Inflammatory macrophage treated with lipopolysaccharide for 4 hours (primary cell): ENCODE results near the gene DMRTB1.

ENCODE experiments used
- DNase-seq: peaks from one replicate; pipeline ENCODE4 v3.0.0-alpha.2; 2020

DMRTB1 gene

DNA sequence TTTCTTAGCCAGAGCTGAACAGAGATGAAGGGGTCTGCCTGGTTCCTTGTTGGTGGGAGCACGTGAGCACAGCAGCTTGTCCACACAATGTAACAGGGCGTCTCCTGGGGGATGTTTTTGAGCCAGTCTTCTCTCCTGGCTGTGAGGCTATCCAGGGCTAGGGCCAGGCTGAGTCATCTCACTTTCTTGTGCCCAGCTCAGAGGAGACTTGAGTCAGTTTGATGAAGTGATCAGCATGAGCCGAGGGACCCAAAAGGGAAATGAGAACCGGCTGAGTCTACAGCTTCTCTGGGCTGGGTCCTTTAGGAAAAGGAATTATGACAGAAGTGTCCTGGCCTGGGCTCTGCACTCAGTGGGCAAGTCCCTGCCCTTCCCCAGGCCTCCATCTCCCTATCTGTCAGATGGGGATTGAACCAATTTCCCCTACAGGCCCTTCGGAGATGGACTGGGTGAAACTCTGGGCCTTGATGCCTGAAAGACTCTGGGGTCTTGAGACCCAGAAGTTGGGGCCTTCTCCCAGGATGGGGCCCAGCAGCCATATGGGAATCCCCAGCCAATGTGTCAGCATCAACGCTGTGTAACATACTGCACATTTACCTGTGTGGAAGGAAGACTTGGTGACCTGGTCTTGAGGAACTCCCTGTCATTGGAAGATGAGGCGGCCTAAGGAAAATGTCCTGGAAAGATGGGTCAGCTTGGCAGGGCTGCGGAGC is 36.6 kb downstream of the DMRTB1 start:
- peak; percentile 29 for DNase-seq

DNA sequence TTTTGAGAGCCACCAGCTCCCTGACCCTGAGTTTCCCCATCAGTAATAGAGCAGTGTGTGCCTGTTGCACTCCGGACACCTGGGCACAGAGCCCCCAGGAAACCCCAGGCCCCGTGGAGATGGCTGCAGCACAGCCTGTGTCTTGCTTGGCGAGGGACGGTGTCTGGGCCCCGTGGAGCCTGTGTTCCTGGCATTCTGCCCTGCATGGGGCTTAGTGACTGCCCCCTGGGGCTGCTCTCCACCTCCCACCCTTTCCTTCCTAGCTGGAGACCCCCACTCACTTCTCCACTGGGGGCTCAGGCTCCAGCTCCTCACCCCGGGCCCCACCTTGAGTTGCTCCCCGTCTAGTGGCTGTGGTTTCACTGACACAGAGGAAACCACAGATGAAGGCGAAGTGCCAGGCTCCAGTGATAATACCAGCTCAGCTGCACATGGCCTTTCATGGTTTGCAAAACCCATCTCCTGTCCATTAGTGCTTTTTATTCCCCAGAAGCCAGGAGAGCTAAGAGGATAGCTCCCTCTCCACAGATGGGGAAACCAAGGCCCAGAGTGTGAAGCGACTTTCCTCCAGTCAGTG is 39.4 kb downstream of the DMRTB1 start:
- no peak for DNase-seq

DNA sequence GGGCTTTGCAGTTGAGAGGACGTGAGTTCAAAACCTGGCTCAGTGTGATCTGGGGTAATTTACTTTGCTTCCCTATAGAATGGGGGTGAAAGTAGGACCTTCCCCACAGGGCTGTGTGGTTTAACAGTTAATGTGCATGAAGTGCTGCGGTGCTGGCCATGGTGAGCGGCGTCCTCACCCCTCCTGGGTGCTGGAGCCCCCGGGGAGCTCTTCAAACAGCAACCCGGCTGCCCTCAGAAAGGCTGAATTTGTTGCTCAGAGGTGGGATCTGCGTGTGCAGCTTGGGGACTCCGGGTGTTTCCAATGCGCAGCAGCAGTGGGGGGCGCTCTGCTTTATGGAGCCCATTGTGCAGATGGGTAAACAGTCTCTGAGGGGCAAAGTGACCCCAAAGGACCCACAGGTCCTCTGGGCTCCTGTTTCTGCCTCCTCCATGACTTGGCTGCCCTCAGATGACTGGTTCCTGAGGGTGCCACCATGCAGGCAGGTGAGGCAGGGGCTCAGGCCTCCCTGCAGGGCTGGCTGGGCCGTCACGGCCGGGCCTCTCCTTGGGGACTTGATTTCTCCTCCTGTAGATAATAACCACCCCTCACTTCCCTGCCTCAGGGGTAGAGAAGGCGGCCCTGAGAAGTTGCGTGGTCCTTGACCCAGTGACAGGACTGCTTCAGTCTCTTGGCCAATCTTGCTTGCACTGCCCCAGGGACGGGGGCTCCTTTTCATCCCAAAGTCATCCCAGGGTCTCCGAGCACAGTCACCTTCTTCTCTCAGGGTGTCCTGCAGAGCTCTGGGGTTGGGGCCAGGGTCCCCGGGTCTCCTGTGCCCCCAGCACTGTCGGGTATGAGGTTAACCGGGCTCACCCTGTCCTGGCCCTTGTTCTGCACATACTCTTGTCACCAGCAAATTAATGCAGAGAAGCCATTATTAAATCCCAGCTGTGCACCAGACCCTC is 40.3 kb downstream of the DMRTB1 start:
- no peak for DNase-seq

DNA sequence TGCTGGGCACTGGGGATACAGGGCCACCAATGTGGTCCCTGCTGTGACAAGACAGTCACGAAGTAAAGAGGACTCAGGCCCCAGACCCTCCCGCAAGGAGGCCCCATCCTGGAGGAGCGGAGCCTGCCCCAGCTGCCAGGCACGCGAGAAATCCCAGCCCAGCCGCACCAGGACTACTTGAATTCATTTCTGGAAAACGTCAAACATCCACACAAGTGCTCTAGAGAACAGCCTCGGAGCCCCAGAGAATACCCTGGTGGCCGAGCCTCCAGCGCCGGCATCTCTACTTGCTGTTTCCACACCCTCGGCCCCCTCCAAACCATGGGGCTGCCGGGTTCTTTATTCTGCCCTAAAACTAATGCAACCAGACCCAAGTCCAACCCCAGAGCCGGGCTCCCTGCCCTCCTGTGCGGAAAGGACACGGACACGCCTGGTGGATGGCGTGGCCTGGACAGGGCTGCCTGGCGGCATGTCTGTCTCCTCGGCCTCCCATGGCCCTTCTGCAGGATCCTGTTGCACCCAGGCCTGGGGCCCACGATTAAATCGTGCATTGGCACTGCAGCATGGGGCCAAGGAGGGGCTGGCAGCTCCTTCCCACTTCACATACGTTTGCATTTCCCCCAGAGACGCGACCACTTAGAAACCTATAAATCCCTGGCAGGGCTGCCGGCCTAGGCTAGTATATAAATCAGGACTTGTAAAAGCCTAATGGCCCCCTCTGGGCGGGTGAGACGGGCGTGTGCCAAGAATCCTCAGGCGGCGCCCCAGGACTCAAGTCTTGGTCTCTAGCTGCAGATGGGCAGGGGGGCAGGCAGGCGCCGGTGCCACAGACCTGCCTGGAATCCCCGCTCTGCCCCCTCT is 41.2 kb downstream of the DMRTB1 start:
- DNase-seq: no peak

DNA sequence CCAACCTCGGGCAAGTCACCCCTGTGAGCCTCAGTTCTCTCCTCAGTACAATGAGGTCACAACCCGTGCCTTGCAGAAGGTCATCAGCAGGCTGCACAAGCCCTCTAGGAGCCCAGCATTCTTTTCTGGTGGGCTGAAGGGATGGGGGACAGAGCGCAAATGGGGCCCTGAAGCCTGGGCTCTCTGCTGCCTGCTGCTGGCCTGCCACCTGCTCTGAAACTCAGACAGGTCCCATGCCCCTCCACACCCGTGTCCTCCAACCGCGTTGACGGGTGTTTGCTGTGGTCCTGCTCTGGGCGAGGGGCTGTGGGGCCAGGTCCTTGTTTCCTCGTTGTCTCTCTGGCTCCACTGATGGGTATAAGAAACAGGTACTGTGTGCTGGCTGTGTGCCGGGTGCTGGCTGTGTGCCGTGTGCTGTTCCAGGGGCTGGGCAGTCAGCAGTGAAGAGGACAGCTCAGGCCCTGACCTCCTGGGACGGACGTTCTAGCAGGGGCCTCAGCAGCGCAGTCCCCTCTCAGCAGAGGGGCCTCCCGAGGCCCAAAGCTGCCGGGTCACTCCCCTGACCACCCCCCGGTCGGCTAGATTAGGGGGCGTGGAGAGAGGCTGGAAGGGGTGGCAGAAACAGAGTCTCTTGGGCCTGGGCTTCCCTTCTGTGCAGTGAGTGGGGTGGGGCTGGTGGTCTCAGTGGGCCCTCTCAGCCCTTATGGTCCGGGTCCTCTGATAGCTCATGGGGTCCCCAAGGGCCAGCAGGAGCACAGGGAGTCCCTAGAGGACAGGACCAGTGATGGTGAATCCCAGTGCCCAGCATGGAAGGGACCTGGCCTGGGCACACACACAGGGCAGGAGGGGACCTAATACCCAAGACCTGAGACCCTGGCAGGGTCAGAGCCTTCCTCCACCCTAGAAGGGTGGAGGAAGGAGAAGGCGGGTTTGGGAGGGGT is 42.1 kb downstream of the DMRTB1 start:
- no peak for DNase-seq

DNA sequence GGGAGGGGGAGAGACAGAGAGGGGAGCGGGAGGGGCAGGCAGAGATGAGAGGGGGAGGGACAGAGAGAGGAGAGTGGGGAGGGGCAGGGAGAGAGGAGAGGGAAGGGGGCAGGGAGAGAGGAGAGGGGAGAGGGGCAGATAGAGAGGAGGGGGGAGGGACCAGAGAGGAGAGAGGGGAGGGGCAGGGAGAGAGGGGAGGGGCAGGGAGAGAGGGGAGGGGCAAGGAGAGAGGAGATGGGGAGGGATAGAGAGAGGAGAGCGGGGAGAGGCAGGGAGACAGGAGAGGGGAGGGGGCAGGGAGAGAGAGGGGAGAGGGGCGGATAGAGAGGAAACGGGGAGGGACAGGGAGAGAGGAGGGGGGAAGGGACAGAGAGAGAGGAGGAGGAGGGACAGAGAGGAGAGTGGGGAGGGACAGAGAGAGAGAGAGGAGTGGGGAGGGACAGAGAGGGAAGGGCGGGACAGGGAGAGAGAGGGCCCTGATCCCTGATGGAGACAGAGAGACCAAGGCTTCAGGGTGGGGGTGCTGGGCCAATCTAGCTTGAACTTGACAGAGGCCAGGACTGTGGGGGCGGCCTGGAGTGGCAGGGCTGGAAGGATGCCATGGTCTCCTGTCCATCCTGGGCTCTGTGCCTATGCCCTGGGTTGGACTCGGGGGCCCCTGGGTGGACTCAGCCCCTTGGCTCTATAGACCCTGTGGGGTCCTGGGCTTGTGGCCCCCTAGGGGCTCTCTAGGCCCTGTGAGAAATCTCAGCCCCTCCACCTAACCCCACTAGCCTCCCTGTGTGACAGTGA is 43.6 kb downstream of the DMRTB1 start:
- no peak for DNase-seq

DNA sequence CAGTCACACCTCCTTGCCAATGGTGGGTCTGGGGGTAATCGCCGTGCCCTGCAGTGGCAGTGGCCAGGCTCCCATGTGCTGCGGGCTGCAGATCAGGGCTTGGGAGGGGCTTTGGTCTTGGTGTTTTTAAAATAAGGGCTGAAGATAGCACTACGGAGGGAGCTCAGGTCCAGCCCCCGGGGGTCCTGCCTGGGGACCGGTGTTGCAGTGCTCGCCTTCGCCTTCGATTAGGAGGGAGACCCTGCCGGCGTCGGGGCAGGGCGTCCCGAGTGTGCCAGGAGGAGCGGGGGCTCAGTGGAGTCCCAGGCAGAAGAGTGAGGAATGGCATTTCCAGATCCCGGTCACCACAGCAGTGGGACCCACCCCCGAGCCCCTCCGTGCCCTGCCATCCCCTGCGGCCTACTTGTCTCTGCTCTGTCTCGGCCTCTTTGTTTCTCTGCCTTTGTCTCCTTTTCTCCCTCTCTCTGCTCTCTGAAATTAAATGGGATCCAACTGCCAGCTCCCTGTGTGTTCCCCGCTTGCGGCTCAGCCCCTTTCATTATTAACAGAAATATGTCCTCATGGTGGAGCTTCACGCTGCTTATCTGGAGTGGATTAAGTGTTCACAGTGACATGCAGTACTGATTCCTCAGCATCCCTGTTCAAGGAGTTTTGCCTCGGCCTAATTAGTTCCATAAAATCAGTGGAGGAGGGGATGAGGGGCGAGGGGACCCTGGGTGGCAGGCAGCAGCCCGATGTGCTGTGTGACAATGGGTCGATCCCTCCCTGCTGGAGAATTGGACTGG is 44.4 kb downstream of the DMRTB1 start:
- DNase-seq: no peak

DNA sequence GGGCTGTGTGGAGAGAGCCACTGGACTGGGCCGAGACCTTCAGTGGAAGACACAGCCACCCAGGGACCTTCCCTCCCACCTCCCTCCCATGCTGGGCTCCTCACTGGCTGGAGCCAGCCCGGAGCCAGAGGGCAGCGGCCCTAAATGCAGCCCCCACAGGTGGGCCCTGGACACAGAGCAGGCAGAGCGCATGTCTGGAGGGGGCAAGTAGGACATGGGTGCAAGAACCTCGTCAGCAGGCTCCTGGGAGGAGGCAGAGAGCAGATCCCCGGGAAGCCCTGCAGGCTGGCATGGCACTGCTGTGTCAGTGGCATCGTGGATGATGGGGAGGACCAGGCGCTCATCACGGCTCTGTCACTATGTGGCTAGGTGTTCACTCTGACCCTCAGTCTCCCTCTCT is 45.7 kb downstream of the DMRTB1 start:
- DNase-seq: no peak

DNA sequence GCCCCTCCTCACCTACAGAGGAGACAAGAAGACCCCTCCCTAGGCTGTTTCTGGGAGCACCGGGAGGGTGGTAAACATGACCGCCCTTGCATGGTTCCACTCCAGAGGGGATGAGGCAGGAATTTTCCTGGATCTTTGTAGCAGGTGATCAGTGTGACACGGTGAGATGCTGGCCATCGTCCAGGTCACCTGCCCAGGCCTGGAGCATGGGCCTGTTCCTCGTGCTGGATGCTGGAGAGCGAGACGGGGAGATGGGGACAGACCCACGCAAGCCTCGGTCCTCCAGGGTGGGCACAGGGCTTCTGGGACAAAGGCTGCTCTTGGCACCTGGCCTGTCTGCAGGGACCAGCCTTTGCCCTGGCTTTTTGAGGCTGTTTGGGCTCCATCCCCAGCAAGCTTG is 46.2 kb downstream of the DMRTB1 start:
- DNase-seq: no peak

DNA sequence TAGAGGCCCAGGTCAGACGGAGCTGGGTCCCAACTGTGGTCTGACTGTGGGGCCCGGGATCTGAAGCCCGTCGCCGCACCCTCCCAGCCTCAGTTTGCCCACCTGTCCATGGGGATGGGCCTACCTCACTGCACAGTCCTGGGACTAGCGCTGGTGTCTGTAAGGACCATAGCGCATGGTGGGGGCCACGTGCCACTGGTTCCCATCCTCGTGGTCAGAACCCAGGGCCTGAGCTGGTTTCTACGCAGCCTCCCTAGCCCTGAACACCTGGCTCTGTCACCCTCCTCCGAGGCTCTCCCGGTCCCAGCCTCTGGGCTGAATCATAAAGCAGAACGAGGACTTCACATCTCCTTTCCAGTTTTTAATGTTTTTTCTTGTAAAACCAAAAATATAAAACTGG is 46.7 kb downstream of the DMRTB1 start:
- DNase-seq: no peak

DNA sequence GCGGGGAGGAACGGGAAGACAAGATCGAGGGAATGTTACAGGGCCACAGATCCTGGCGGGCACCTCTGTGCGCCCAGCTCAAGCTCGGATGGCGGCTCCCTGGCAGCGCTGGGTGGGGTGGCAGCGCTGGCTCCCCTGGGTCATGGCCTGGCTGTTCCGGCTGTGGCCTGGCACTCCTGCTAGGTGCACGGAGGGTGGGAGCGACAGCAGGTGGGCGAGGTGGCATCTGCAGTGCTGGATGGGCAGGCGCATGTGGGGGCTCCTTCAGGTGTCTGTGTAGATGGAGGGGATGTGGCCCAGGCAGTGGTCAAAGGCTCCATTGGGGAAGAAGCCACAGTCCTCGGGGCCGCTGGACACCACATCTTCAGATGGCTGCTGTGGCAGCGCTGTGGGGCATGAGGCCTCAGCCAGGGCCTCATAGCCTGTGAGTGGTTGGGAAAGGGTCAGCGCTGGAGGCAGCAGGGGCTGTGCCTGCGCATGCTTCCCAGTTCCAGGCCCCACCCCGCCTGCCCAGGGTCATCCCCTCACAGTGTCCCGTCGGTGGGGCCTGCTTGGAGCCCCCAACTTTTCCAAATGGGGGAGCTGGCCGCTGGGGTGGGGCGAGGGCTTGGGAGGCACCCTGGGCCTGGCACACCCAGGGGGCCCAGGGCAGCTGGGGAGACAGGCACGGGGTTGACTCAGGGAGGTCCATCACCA is 47.3 kb downstream of the DMRTB1 start:
- no peak for DNase-seq

DNA sequence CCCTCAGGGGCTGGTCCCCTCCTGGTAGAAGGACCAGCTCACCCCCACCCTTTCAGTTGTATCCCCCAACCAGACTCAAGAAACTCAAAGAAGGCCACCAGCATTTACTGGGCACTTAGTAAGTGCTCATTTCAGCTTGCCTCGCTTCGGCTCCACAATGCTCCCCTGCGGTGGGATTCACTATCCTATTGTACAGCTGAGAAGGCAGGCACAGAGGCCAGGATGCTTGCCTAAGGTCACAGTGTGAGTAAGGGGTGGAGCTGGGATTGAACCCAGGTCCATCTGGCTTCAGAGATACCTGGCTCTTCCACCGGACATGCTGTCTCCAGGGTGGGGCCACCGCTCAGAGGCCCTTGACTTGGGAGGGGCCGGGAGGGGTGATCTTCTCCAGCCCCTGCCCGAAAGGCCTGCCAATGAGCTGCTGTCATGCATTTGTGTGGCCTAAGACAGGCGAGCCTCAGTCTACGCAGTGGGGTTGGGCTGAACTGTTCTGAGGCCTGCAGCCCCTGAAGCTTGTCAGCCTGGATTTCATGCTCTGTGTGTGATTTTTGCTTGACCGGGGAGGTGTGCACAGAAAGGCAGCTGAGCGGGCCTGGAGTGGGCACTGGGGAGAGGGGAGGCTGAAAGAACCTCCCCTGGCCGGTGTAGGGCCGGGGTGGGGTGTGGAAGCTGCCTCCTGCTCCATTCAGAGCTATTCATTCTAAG is 48.1 kb downstream of the DMRTB1 start:
- DNase-seq: no peak

DNA sequence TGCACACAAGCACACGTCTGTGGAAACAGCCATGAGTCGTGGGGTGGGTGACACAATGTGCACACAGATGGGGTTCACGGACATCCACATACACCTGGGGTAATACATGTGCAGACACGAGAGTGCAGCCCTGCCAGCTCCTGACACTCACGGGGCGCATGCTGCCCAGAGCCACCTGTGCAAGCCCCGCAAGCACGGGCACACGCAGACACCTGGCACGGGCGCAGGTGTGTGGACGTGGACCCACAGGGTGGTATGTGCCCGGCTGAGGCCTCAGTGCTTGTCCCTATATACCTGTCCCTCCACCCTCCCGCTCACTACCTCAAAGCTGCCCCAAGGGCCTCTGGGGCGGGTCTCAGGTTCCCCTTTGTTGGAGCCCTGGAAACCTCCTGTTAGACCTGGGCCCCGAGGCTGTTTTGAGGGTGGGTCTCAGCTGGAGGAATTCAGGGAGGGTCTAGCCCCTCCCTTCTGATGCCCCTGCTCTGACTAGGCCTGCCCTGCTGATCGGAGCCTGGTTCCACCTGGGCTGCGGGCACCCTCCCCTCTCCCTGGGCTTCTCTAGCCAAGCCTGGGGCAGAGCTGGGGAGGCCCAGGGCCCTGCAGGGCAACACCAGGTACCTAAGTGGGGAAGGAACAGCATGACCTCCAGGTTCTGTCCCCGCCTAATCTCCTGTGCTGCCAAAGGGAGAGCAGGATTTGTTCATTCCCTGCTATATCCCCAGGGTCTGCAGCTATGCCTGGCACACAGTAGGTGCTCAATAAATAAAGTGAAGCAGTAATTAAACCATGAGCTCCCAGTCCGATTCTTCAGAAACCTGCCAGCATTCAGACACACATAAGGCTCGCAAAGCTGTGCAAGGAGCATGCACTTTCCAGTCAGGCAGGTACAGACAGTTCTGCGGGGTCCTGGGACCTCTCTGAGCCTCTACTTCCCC is 49.1 kb downstream of the DMRTB1 start:
- DNase-seq: no peak

DNA sequence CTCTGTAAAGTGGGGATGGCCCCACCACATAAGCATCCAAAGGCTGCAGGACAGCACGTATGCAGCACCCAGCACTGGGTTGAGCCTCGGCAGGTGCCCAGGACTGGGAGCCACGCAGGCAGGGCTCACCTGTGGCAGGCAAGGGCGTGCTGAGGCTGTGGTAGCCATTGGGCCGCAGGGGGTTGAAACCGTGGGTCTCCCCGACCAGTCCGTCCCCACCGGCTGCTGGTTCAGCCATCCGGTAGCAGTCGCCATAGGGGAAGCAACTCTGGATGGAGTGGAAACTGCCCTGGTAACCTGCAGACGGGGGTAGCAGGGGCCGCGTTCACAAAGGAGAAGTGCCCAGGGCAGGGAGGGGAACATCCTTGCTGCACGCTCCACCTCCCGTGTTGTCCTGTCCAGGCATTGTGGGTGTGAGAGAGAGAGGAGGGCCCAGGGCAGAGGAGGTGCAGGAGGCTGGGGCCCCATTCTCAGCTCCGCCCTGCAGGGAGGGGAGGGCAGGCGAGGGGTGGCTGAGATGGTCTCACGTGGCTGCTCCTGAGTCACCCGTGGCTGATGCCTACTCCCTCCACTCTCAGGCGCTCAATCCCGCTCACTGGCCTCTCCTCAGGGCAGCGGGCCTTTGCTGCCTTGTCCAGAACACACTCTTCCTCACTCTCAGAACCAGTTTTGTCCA is 49.9 kb downstream of the DMRTB1 start:
- peak; percentile 32 for DNase-seq

DNA sequence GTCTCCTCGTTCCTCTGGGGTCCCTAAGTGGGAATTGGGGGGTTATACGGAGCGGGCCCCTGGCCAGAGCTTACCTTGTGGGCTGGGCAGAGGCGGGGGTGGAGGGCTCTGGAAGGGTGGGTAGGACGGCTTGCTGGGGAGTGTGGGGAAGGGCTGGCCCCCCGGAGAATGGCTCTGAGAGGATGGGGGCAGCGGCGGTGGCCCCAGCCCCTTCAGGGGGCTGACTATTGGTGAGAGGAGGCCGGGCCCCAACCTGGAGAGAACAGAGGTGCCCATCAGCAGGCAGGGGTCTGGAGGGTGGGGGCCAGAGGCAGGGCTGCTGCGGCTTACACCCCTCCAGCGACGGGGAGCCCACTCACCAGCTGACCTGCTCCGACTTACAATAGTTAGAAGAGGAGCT is 50.6 kb downstream of the DMRTB1 start:
- DNase-seq: no peak

DNA sequence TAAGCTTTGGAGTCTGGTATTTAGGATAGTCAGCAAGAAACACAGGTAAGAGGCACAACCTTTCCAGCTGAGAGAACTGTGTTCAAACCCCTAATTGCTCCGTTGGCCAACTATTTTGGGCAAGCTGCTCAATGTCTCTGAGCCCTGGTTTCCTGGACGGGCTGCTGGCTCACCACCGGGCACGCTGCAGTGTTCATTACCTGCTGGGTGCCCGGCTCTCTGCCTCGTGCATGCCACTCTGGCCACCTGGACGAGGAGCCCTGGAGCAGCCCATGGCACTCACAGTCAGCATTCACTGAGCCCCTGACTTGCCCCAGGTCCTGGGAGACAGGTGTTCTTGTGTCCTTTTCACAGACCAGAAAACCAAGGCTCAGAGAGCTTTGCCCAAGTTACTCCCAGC is 51.0 kb downstream of the DMRTB1 start:
- DNase-seq: no peak
